GM12872 (cell line): ENCODE results near the gene RIBC1.

Source experiments
- TF ChIP-seq, protein P1 (sequence below): IDR thresholded peaks from 3 replicates; pipeline ENCODE4 v1.5.1; 2011; ENCODE audit warnings: low read depth, mild to moderate bottlenecking, low read length, moderate library complexity; ENCODE audit not compliant: insufficient read depth

Gene RIBC1

DNA sequence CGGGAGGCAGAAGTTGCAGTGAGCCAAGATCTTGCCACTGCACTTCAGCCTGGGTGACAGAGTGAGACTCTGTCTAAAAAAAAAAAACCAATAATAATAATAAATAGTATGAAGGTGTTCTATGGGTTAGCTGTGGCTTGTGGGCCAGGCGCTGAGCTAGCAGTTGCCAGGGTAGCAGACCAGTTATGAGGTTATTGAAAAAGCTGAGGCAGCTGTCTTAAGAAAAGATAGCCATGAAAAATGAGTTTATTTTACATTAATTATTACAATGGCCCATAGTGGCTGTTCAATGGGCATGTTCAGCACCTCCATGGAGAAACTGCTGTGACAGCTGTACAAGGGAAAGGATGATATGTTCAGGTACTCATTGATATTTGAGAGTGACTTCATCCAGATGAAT lies 24.8 kb downstream of the RIBC1 start:
- TF ChIP-seq, protein P1, sequence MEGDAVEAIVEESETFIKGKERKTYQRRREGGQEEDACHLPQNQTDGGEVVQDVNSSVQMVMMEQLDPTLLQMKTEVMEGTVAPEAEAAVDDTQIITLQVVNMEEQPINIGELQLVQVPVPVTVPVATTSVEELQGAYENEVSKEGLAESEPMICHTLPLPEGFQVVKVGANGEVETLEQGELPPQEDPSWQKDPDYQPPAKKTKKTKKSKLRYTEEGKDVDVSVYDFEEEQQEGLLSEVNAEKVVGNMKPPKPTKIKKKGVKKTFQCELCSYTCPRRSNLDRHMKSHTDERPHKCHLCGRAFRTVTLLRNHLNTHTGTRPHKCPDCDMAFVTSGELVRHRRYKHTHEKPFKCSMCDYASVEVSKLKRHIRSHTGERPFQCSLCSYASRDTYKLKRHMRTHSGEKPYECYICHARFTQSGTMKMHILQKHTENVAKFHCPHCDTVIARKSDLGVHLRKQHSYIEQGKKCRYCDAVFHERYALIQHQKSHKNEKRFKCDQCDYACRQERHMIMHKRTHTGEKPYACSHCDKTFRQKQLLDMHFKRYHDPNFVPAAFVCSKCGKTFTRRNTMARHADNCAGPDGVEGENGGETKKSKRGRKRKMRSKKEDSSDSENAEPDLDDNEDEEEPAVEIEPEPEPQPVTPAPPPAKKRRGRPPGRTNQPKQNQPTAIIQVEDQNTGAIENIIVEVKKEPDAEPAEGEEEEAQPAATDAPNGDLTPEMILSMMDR: no peak

GRCh38 chrX:53449632-53450031 lies 27.0 kb downstream of the RIBC1 start:
- TF ChIP-seq, protein P1: no peak

GRCh38 chrX:53452812-53453211 lies 30.1 kb downstream of the RIBC1 start:
- TF ChIP-seq, protein P1: no peak

DNA sequence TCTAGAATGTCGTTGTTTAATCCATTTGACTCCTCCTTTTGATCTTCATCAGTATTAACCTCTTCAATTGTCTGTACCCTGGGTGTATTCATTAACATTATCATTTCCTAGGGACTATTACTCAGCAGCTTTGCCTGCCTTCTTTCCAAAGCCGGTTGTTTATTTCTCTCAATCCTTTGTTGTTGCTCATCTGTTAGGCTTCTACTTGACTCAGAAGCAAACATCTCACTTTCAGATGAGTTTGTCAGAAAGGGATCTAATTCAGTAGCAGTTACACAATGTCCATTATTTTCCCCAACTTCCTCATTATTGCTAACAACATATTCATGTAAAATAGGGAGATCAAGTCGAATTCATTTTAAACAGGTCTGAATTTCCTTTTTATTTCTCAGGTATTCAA lies 33.6 kb downstream of the RIBC1 start:
- TF ChIP-seq, protein P1: no peak

GRCh38 chrX:53458082-53458481 lies 35.4 kb downstream of the RIBC1 start:
- TF ChIP-seq, protein P1: no peak

DNA sequence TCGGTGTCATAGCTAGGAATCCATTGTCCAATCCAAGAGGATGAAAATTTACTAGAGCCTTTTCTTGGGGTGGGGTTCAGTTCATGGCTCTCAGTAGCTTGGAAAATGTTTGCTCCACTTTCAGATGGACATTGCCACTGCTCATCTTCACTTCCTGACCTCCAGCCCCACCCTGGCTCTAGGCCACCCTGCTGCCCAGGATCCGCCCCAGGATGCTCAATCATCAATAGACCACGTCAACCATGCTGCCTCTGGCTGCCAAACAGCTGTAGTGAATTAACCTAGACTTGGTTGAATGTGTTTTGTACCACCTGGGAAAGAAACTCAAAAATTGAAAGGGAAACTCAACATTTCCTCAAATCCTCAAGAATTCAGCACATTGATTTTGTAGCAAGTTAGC lies 48.7 kb downstream of the RIBC1 start:
- TF ChIP-seq, protein P1: no peak

- TF ChIP-seq, protein P1: no peak
Measured at GRCh38 chrX:53474707-53475106, 52.0 kb downstream of the RIBC1 start.

DNA sequence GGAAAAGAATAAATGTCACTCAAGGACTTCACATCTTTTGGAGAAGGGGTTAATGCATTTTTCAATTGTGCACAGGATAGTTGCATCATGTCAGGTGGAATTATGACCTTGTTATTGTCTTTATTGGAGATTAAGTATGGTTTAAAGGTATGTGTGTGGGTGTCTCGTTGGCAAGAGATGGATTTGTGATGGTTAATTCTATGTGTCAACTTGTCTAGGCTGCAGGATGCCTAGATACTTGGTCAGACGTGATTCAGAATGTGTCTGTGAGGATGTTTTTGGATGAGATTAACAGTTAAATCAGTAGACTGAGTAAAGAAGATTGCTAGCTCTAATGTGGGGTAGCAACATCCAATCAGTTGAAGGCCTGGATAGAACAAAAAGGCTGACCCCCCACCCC lies 53.7 kb downstream of the RIBC1 start:
- TF ChIP-seq, protein P1: no peak
